ENCODE data around the gene SFXN2.
A peak's percentile ranks its signal among the peaks of the same experiment; 100 is the strongest.
"Not testable (repeated sequence)": the region's sequence is repeated elsewhere in the genome, so short reads cannot be mapped to it uniquely, and the experiment has no call there.

The SFXN2 gene

DNA sequence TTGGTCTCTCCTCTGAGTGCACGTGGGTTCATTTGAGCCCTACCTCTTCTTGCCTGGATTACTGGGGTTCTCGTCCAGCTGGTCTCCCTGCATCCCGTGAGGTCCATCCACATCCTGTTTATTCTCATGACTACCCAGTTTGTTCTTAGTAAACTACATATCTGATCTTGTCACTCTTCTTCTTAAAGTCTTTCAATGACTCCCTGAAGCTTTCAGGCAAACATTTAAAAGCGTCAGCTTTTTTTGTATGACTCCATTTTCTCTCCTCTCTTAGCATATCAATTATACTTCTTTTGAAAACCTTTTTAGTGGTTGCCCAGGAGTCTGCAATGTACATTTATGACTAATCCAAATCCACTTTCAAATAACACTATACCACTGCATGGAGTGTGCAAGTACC, 7.5 kb downstream of the SFXN2 start:
- DNase-seq = no peak

DNA sequence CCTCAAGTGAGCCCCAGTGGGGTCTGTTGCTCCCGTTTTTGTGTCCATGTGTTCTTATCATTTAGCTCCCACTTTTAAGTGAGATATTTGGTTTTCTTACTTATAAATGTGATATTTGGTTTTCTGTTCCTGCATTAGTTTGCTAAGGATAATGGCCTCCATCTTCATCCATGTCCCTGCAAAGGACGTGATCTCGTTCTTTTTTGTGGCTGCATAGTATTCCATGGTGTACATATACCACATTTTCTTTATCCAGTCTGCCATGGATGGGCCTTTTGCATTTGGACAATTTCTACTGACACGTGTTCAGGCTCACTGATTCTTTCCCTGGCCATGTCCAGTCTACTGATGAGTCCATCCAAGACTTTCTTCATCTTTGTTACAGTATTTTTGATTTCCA, 9.6 kb downstream of the SFXN2 start:
- no peak for DNase-seq

DNA sequence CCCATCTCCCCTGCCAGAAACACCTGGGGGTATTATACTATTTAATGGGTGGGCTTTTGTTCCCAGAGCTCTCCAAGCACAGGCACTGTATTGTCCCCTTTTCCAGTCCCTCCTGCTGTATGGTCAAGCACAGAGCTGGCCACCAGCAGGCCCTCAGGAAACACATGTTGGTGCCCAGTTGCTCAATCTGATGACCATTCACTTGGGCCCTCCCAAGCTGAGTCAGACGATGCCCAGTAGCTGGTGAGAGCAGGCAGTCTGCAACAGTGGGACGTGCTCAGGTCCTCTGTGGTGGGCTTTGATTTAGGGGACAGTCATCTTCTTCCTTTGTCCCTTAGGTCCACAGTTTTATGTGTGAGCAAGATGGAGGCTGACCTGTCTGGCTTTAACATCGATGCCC, 11.8 kb downstream of the SFXN2 start:
- no peak for DNase-seq

DNA sequence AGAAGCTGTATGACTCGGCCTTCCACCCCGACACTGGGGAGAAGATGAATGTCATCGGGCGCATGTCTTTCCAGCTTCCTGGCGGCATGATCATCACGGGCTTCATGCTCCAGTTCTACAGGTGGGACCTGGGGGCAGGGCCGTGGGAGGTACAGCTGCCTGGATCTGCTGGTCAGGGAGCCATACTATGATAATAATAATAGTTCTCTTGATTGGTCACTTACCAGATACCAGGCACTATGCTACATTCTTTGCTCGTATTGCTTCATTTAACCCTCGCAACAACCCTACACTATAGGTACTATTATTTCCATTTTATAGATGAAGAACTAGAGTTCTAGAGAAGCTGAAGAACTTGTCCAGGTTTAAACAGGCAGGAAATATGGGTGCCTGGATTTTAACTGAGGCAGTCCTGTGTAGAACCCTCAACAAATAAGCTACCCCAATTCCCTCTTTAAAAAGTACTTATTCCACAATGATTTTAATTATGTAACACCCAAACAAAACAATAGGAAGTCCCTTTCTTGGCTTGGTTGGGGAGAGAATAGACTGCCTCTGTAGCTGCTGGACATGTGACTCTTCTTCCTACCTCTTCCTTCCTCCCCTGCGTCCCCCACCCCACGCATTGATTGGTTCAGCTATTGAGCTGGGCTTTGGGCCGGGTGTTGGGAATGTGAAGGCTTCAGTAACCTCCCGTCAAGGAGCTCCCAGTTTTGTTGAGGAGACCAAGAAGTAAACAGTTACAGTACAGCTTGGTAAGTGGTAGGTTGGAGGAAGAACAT, 12.8 kb downstream of the SFXN2 start:
- no peak for DNase-seq

DNA sequence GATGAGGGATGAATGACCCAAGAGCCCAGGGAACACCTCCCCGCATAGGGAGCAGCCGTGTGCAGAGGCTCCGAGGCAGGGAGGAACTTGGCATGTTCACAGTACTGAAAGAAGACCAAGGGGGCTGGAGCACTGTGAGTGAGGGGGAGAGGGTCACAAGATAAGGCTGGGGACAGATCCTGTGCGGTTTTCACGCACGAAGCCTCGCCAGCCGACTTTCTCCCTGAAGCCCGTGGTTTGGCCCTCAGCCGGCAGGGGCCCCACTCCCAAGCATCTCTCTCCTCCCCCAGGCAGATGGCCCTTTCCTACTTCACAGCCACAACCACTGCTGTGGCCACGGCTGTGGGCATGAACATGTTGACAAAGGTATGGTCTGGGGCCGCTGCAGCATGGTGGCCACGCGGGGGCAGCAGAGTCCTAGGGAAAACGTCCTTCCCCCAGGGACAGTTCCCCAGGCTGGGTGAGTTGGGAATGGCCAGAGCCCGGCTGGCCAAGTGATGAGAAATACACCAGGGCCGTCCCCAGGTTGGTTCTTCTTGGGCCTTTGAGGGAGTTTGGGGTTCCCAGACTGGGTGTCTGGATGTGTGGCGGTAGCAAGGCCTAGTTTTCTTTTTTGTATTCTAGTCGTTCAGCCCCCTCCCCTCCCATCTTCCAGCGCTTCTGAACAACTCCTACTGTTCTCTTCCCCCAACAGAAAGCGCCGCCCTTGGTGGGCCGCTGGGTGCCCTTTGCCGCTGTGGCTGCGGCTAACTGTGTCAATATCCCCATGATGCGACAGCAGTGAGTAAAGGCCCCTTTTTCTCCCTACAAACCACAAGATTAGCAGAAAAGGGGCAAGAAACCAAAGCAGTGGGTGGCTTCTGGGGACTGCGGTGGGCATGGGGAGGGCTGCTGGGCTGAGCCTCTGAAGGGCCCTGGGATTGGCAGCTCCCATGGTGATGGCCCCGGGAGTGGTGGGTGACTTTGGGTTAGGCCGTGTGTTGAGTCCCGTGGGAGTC, 14.9 kb downstream of the SFXN2 start:
- peak; percentile 61 to 81 for DNase-seq

DNA sequence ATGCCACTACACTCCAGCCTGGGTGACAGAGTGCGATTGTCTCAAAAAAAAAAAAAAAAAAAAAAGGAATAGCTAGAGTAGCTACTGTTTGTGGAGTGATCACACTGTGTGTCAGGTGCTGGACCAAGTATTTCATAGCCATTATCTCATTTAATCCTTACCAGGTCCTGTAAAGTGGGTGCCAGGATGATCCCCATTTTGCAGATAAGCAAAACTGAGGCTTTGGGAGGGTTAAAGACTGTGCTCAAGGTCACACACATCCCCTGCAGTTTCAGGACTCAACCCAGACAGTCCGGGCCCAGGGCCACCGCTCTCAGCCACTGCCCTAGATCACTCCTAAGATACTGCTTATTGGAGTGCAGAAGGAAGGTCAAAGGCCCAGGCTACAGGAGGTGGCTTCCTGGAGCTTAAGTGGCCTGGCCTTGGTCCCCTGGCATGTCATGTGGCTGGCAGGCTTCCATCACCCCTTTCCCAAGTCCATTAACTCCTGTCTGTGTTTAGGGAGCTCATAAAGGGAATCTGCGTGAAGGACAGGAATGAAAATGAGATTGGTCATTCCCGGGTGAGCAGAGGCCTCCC, 16.9 kb downstream of the SFXN2 start:
- no peak for DNase-seq

DNA sequence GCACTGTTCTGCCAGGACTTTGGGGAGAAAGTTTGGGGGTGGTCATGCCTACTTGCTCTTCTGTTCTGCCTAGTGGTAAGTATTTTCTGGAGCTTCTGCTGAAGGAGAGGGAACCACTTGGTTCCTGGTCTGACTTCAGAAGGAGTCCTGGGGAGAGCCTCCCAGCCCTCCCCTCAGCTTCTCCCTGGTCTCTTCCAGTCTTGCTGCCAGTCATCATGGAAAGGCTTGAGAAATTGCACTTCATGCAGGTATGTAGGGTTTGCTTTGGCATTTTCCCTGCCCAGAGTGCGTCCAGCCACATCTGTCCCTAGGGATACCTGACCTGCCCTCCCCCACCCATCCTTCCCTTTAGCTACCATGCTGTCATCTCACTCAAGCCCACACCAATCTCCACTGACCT, 18.2 kb downstream of the SFXN2 start:
- DNase-seq = no peak

DNA sequence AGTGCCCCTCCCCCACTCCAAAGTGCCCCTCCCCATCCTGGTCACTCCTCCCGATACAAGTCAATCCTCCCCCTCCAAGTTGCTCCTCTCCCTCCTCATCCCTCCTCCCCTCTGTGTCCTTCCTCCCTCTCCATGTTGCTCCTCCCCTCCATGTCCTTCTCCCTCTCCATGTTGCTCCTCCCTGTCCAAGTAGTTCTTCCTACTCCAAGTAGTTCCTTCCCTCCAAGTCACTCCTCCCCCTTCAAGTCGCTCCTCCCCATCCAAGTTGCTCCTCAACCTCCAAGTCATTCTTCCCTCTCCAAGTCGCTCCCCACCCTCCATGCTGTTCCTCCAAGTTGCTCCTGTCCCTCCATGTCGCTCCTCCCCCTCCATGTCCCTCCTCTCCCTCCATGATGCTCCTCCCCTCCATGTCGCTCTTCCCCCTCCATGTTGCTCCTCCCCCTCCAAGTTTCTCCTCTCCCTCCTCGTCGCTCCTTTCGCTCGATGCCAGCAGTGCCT, 20.7 kb downstream of the SFXN2 start:
- DNase-seq = no peak

DNA sequence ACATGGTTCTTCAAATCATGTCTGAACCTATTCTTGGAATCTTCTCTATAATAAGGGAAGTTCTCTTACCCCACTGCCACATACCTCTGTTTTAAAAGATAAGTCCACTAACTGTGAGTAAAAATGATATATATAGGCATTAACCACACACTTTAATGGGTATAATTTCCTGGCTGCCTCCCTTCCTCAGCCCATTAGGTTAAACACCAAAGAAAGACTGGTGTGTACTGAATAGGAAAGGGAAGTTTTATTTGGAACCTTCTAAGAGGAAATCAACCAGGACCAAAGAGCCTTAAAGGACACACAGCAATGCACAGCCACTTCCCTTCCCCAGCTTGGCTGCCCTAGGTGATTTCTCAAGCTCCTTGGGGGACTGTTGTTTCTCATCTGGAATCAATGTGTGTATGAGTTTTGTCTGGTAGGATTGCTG, 24.3 kb downstream of the SFXN2 start:
- no peak for DNase-seq

DNA sequence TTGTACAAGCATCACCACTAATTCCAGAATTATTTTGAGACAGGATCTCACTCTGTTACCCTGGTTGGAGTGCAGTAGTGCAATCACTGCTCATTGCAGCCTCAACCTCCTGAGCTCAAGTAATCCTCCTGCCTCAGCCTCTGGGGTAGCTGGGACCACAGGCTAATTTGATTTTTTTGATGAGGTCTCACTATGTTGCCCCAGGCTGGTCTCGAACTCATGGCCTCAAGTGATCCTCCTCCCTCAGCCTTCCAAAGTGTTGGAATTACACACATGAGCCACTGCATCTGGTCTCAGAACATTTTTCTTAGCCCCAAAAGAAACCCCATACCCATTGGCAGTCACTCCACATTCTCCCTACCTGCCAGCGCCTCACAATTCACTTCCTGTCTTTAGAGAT, 25.8 kb downstream of the SFXN2 start:
- DNase-seq = no peak

DNA sequence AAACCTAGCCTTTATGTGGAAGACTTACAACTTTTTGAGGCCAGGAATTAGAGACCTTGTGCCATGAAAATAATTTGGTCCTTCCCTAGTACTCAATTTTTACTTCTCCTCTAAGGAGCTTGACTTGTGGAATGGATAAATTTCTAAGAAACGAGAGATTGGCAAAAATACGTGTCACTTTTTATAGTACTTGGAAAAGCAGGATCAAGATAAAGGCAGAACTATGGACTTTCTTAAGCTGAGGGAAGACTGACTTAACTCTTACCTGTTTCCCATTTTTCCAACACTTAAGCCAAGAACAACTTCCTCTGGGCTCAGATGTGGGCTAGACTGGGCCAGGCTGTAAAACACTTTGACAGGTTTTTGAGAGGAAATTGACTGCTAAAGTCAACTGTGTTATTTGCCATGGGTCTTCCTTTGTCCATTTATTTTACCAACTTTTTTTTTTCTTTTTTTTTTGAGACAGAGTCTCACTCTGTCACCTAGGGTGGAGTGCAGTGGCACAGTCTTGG, 27.3 kb downstream of the SFXN2 start:
- no peak for DNase-seq

DNA sequence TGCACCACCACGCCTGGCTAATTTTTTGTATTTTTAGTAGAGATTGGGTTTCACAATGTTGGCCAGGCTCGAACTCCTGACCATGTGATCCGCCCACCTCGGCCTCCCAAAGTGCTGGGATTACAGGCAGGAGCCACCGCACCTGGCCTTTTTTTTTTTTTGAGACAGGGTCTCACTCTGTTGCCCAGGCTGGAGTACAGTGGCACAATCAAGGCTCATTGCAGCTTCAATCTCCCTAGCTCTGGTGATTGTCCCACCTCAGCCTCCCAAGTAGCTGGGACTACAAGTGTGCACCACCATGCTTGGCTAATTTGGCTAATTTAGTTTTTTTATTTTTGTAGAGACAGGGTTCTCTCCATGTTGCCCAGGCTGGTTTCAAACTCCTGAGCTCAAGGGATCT, 27.9 kb downstream of the SFXN2 start:
- not testable (repeated sequence) for DNase-seq

DNA sequence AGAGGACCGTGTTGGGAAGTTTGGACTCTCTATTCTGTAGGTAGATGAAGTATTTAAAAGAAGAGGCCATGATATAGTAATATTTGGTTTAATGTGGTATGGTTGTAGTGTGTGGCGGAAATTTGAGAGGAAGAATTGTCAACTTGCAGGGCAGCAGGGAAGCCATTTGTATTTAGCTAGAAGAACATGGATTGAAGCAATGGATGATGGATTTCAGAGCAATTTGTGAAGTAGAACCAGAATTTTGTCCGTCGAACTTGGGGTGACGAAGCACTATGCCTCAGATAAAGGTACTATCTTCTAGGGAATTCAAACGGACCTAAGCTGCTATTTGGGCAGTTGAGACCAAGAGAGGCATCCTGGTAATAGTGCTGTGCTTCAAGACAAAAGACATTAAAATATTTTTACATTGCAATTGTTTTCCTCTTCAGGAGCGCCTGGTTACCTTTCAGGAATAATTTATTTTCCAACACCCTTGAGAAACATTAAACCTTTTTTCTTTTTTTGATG, 28.7 kb downstream of the SFXN2 start:
- DNase-seq = no peak

DNA sequence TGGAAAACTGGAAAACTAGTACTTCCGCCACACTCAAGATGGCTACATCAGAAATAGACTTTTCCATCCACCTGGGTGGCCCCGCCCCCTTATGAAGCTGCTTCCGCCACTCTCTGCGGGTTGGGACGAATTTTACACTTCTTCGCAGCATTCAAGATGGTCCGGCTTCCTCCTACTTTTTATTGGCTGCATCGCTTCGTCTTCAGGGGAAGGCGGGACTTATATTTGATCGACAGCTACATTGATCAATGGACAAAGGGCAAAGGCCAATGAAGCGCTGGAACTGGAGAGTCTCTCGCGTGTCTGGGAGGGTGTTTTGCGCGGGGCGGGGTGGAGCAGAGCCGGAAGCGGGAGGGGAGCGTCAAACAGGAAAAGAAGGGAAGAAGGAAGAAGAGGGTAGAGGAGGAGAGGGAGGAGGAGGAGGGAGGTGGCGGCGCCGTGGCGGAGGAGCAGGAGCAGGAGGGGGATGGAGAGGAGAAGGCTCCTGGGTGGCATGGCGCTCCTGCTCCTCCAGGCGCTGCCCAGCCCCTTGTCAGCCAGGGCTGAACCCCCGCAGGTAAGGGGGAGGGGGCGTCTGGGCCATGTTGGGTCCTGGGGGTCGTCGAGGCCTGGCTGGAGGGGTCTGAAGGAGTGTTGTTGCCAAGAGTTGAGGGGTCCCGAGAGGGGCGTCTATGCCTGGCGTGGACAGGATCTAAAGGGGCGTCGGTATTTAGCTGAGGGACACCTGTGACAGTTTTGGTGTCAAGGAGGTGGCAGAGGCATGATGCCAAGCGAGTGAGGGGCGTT, 29.3 kb downstream of the SFXN2 start, which contains the start of gene WBP1L:
TSS of gene WBP1L (plus strand) at position 361 of the 786 bp plus-strand sequence. CDS start at position 467, 106 bp downstream.
- peak; percentile 96 to 100 for DNase-seq

DNA sequence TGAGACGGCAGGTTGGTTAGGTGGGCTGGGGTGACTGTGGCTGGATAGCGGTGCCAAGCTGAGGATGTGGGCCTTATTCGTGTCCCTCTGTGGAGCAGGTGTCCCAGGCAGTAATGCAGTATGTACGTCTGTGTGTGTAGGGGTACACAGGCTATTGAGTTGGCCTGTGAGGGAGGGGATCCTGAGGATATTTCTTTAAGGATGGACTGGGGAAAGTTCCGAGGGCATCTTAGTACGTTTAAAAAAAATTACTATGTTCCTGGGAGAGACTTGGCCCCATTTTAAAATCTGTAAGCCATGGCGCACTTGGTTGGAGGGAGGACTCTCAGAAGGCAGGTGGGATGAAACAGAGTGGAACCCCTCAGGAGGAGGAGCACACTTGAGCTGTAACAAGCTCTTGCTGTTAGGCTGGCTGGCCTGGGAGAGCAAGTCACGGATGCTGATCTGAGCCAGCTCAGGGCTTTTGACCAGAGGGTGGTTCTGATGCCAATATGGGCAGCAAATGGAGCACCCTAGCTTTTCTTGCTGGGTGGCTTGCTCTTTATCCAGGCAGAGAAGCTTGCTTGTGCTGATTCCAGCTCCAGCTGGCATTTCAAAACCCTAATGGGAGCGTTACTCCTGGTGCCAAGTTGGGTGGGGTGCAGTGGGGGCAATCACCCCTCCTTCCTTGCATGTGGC, 30.1 kb downstream of the SFXN2 start:
- no peak for DNase-seq

DNA sequence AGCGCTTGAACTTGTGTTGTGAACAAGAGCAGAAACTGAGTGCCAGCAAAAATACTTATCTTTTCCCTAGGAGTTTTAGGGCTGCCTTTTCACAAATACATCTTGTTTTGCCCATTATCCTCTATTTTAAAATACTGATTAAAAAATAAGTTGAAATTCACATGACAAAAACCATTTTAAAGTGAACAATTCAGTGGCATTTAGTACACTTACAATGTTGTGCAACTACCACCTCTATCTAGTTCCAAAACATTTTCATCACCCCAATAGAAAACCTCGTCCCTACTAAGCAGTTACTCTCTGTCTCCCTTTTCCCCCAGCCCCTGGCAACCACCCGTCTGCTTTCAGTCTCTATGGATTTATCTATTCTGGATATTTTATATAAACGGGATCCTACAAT, 30.7 kb downstream of the SFXN2 start:
- DNase-seq = no peak

DNA sequence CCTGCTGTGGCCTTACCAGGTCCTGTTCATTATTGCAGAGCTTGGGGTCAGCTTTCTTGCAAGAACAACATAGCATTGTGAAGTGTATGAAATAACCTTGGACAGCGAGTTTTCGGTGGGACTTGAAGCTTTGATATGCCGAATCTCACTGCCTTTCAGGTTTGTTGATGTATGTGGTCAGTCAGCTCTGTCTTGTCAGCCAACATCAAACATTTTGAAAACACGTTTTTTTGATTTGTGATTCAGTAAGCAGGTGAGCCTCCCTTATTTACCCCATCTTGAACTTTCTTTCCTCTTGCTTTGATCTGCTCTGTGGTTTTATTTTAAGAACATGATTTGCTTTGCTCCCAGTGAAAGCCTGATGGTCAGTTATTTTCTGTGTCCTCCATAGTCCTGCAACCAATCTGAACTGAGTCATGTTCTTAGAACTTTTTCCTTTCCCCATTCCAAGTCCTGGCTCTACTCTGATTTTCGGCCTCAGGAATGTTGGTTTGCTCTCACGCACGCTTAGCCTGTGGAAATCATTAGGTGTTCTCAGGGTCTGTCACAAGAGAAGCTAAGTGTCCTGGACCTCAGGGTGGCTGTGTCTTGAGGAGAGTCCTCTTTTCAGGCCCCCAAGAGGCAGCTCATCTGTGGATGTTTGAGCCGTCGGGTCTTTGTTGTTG, 38.0 kb downstream of the SFXN2 start:
- DNase-seq = no peak

DNA sequence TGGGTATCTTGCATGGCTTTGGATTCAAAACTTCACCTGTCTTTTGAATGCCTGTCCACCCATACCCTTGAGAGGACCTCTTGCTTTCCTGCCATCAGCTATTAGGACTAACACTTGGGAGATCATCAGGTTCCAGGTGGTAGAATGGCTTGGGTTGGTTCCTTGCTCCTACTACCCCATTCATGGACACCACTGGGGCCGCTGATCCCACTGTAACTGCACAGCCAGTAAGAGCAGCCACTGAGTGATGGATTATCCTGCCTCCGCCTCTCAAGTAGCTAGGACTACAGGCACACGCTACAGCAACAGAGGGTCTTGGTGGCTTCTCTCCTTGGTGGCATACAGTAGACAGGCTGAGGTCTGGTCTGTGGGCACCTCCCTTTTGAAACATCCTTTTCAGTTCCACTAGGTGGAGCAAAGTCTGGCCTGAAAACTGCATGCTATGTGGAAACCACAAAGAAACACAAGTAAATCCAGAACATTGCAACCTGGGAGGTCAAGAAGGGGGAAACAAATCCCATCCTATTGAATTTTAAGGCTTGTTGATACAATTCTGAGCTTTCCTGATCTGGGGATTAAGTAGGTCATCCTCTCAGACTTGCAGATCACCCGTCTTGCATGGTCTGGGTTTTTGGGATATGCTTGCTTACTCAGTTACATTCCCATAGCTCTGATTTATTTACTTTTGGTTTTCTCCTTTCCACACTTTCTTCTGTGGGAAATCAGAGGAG, 38.7 kb downstream of the SFXN2 start:
- no peak for DNase-seq

DNA sequence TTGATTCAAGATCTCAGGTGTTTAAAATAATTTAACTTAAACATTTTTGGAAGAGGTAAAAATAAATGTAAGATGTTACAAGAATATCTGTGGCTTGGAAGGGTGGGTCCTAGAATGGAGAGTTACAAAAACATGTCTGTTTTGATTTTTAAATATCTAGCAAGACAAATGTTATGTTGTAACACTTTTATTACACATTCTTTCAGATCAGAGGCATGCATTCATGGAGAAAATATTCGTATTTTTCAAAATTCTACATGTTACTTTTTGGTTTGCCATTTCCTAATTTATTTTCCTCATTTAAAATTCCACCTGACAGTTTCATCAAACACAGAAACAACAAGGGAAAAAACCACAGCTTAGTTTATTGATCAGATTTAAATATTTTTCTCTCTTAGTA, 39.3 kb downstream of the SFXN2 start:
- no peak for DNase-seq

DNA sequence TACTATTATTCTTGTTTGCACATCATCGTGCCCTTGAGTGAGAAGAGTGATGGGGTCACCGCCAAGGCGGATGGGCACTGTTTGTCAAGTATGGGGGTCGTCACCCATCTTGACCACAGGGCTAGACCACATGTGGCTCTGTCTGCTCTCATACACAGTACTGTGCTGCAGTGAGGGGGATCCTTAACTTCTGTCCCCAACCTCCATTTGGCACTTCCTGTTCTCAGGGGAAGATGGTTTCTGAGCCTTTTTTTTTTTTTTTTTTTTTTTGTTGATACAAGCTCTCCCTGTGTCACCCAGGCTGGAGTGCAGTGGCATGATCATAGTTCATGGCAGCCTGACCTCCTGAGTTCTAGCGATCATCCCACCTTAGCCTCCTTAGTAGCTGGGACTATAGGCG, 42.9 kb downstream of the SFXN2 start:
- DNase-seq = no peak

All from hippocampal formation (tissue), 2 donors.